Astrocyte (in vitro differentiated cells and primary cell): ENCODE measurements around the gene VPS8.

Experiments used
- CTCF ChIP-seq: IDR thresholded peaks from 2 replicates; pipeline ENCODE4 v1.5.1; 2011; ENCODE audit warnings: low read depth, mild to moderate bottlenecking, inconsistent platforms, low read length, moderate library complexity; ENCODE audit not compliant: insufficient read depth
- EZH2 ChIP-seq: IDR thresholded peaks from 2 replicates; pipeline ENCODE4 v1.6.1; 2012; ENCODE audit warnings: mild to moderate bottlenecking, low read length, inconsistent platforms; ENCODE audit not compliant: insufficient read depth

DNA sequence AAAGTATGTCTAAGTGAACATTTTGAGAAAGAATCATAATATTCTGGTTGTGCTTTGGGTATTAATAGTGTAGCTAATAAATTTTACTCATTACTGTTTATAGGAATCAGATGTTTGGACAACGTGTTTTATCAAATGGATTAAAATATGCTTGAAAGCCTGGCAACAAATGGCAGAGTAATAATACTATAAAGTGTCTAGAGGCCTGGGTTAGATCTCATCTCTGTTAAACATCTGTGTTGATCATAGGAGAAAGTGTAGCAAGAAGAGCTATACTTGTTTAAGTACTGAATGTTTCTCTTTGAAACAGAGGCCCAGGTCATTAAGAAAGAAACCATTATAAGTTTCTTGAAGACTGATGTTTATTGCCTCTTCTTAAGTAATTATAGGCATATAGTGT is 30.5 kb downstream of the VPS8 start:
- TF ChIP-seq EZH2 (no peak), CTCF (no peak)
